Breast epithelium (tissue), 3 donors: ENCODE data around the gene HSPA12A.

Experiments used
- POLR2A ChIP-seq: fragments of 450-650 bp; IDR thresholded peaks from one replicate; pipeline ENCODE4 v1.6.1; 2016; ENCODE audit warnings: antibody characterized with exemption, mild to moderate bottlenecking, moderate library complexity
- TF ChIP-seq, protein P1 (sequence below), 3 donors: fragments of 450-650 bp; IDR thresholded peaks; one replicate each; pipeline ENCODE4 v1.5.1; 2016 to 2017; ENCODE audit warnings: antibody characterized with exemption in 3 of 3, mild to moderate bottlenecking in 3 of 3, moderate library complexity in 3 of 3

GRCh38 chr10:116683166-116683565 is 59.2 kb downstream of the HSPA12A start:
- TF ChIP-seq, protein P1, sequence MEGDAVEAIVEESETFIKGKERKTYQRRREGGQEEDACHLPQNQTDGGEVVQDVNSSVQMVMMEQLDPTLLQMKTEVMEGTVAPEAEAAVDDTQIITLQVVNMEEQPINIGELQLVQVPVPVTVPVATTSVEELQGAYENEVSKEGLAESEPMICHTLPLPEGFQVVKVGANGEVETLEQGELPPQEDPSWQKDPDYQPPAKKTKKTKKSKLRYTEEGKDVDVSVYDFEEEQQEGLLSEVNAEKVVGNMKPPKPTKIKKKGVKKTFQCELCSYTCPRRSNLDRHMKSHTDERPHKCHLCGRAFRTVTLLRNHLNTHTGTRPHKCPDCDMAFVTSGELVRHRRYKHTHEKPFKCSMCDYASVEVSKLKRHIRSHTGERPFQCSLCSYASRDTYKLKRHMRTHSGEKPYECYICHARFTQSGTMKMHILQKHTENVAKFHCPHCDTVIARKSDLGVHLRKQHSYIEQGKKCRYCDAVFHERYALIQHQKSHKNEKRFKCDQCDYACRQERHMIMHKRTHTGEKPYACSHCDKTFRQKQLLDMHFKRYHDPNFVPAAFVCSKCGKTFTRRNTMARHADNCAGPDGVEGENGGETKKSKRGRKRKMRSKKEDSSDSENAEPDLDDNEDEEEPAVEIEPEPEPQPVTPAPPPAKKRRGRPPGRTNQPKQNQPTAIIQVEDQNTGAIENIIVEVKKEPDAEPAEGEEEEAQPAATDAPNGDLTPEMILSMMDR (IDR thresholded peaks at IDR 0.05): no peak
- no peak for TF ChIP-seq POLR2A
